T-helper 9 cell (primary cell): ENCODE results near the gene BBOX1.

ENCODE experiments used
- DNase-seq: peaks from one replicate; pipeline ENCODE4 v3.0.0-alpha.2; 2020

BBOX1 gene

GRCh38 chr11:27025312-27025955 is 15.2 kb upstream of the BBOX1 start:
- no peak for DNase-seq

GRCh38 chr11:27025957-27026733 is 14.5 kb upstream of the BBOX1 start:
- DNase-seq: no peak

GRCh38 chr11:27028561-27028965 is 12.1 kb upstream of the BBOX1 start:
- no peak for DNase-seq

GRCh38 chr11:27029966-27030365 is 10.6 kb upstream of the BBOX1 start:
- DNase-seq: no peak

- DNase-seq: no peak
Measured at GRCh38 chr11:27031754-27032153, 8.9 kb upstream of the BBOX1 start.

- no peak for DNase-seq
Measured at GRCh38 chr11:27039873-27040272, 742 bp upstream of the BBOX1 start.

GRCh38 chr11:27041141-27041899 is 705 bp downstream of the BBOX1 start:
- no peak for DNase-seq

- no peak for DNase-seq
Measured at GRCh38 chr11:27046956-27047355, 6.3 kb downstream of the BBOX1 start.

GRCh38 chr11:27052668-27053067 is 12.1 kb downstream of the BBOX1 start:
- DNase-seq: no peak

GRCh38 chr11:27055065-27055682 is 14.6 kb downstream of the BBOX1 start:
- DNase-seq: no peak

GRCh38 chr11:27057091-27057780 is 16.6 kb downstream of the BBOX1 start:
- no peak for DNase-seq

GRCh38 chr11:27058456-27058855 is 17.8 kb downstream of the BBOX1 start:
- DNase-seq: no peak

- DNase-seq: no peak
Measured at GRCh38 chr11:27059431-27059830, 18.8 kb downstream of the BBOX1 start.

GRCh38 chr11:27060816-27061460 is 20.3 kb downstream of the BBOX1 start:
- no peak for DNase-seq

GRCh38 chr11:27061461-27061821 is 20.8 kb downstream of the BBOX1 start:
- DNase-seq: no peak

GRCh38 chr11:27064086-27064485 is 23.5 kb downstream of the BBOX1 start:
- DNase-seq: no peak

GRCh38 chr11:27075192-27075591 is 34.6 kb downstream of the BBOX1 start:
- DNase-seq: no peak

- DNase-seq: no peak
Measured at GRCh38 chr11:27075655-27076054, 35.0 kb downstream of the BBOX1 start.

GRCh38 chr11:27076121-27076589 is 35.5 kb downstream of the BBOX1 start:
- DNase-seq: no peak

GRCh38 chr11:27081056-27081455 is 40.4 kb downstream of the BBOX1 start:
- no peak for DNase-seq

GRCh38 chr11:27083241-27083640 is 42.6 kb downstream of the BBOX1 start:
- DNase-seq: no peak

GRCh38 chr11:27083782-27084181 is 43.2 kb downstream of the BBOX1 start:
- DNase-seq: no peak
